ENCODE measurements around the gene FNDC4. TPM values are rescaled to one million over a fixed set of nuclear protein-coding genes. Genes with fewer than 3 reads are reported as not detected.

The FNDC4 gene
- total RNA-seq, 1 donor from 2014 or later: 6.3 TPM

Other genes with a start within 250 kb of the FNDC4 start
- gene SLC30A3, start 232.2 kb downstream of the FNDC4 start, total RNA-seq: not detected
- not detected for gene DNAJC5G, start 219.8 kb downstream of the FNDC4 start, total RNA-seq
- gene TRIM54, start 212.8 kb downstream of the FNDC4 start, total RNA-seq: 0.31 TPM
- gene UCN, start 186.8 kb downstream of the FNDC4 start, total RNA-seq: 2.4 TPM
- gene MPV17, start 172.1 kb downstream of the FNDC4 start, total RNA-seq: 53.5 TPM
- 57.1 TPM for gene GTF3C2, start 138.4 kb downstream of the FNDC4 start, total RNA-seq
- gene EIF2B4, start 124.9 kb downstream of the FNDC4 start, total RNA-seq: 39.1 TPM
- 79.1 TPM for gene SNX17, start 124.6 kb downstream of the FNDC4 start, total RNA-seq
- 17.0 TPM for gene ZNF513, start 114.5 kb downstream of the FNDC4 start, total RNA-seq
- gene PPM1G, start 85.6 kb downstream of the FNDC4 start, total RNA-seq: 37.8 TPM
- 77.6 TPM for gene NRBP1, start 66.6 kb downstream of the FNDC4 start, total RNA-seq
- 2.6 TPM for gene KRTCAP3, start 52.8 kb downstream of the FNDC4 start, total RNA-seq
- 48.5 TPM for gene IFT172, start 5.5 kb downstream of the FNDC4 start, total RNA-seq
- gene GCKR, start 1.6 kb upstream of the FNDC4 start, total RNA-seq: 0.71 TPM
- 46.1 TPM for gene ZNF512, start 87.8 kb upstream of the FNDC4 start, total RNA-seq
- gene CCDC121, start 133.8 kb upstream of the FNDC4 start, total RNA-seq: 7.6 TPM
- 17.9 TPM for gene GPN1, start 133.8 kb upstream of the FNDC4 start, total RNA-seq
- gene SUPT7L, start 168.4 kb upstream of the FNDC4 start, total RNA-seq: 30.8 TPM
- 20.7 TPM for gene SLC4A1AP, start 168.7 kb upstream of the FNDC4 start, total RNA-seq

All from sciatic nerve (tissue), 1 donor.